SK-N-SH (cell line): ENCODE results near the gene TTC28.

ENCODE experiments used
- ELF1 ChIP-seq: IDR thresholded peaks from 2 replicates; pipeline ENCODE4 v1.4.0; 2012
- EP300 ChIP-seq, 2 experiments: IDR thresholded peaks; 2 replicates each; pipeline versions ENCODE4 v1.4.0 to v1.6.1; 2012; ENCODE audit warnings: borderline replicate concordance in 1 of 2, low read depth in 1 of 2, low read length in 1 of 2
- GABPA ChIP-seq: IDR thresholded peaks from 2 replicates; pipeline ENCODE4 v1.4.0; 2012; ENCODE audit warnings: low read depth, mild to moderate bottlenecking
- JUND ChIP-seq: IDR thresholded peaks from 2 replicates; pipeline ENCODE4 v1.4.0; 2012
- POLR2AphosphoS5 ChIP-seq: IDR thresholded peaks from 2 replicates; pipeline ENCODE4 v1.6.1; 2012; ENCODE audit warnings: low read depth, low read length
- SIN3A ChIP-seq: IDR thresholded peaks from 2 replicates; pipeline ENCODE4 v1.6.1; 2012; ENCODE audit warnings: low read depth, mild to moderate bottlenecking, low read length, moderate library complexity, borderline replicate concordance
- SMC3 ChIP-seq: IDR thresholded peaks from 2 replicates; pipeline ENCODE4 v1.6.1; 2012; ENCODE audit warnings: low read depth, low read length, improper control_type of control experiment
- TAF1 ChIP-seq: IDR thresholded peaks from 2 replicates; pipeline ENCODE4 v1.6.1; 2012; ENCODE audit warnings: low read depth, mild to moderate bottlenecking, low read length, moderate library complexity, borderline replicate concordance
- TCF12 ChIP-seq: IDR thresholded peaks from 2 replicates; pipeline ENCODE4 v1.4.0; 2012
- TF ChIP-seq, protein P1 (sequence below): fragments of 200-600 bp; sonication (generic); IDR thresholded peaks from 2 replicates; pipeline ENCODE4 v1.6.1; 2017; ENCODE audit warnings: antibody characterized with exemption, mild to moderate bottlenecking, moderate library complexity

DNA sequence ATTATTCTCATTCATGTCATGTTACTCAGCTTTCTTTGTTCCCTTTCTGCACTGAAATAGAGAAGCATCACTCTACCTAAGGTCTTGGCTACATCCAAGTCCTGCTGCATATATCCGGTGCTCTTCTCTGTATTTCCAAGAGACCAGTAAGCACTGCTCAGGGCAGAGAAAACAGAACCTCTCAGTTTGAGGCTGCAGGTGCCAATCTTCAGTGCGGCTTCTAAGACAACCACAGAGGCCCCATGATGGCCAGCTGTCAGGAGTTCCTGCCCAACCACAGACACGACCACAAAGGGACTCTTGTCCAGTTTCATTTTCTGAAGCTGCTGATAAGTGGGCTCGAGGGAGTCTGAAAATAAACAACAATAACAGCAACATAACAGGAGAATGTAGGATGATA is 382.1 kb downstream of the TTC28 start:
- TF ChIP-seq, protein P1, sequence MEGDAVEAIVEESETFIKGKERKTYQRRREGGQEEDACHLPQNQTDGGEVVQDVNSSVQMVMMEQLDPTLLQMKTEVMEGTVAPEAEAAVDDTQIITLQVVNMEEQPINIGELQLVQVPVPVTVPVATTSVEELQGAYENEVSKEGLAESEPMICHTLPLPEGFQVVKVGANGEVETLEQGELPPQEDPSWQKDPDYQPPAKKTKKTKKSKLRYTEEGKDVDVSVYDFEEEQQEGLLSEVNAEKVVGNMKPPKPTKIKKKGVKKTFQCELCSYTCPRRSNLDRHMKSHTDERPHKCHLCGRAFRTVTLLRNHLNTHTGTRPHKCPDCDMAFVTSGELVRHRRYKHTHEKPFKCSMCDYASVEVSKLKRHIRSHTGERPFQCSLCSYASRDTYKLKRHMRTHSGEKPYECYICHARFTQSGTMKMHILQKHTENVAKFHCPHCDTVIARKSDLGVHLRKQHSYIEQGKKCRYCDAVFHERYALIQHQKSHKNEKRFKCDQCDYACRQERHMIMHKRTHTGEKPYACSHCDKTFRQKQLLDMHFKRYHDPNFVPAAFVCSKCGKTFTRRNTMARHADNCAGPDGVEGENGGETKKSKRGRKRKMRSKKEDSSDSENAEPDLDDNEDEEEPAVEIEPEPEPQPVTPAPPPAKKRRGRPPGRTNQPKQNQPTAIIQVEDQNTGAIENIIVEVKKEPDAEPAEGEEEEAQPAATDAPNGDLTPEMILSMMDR = no peak
- TF ChIP-seq TAF1 (no peak), TCF12 (no peak), EP300 (IDR thresholded peaks at IDR 0.05; ENCODE audit: borderline replicate concordance in 1 of 2, low read depth in 1 of 2, low read length in 1 of 2) (no peak), SMC3 (no peak), POLR2AphosphoS5 (no peak), JUND (no peak), GABPA (no peak), SIN3A (no peak), ELF1 (no peak)
